Measurements from ENCODE around the gene SH2D1B.

Gene SH2D1B

DNA sequence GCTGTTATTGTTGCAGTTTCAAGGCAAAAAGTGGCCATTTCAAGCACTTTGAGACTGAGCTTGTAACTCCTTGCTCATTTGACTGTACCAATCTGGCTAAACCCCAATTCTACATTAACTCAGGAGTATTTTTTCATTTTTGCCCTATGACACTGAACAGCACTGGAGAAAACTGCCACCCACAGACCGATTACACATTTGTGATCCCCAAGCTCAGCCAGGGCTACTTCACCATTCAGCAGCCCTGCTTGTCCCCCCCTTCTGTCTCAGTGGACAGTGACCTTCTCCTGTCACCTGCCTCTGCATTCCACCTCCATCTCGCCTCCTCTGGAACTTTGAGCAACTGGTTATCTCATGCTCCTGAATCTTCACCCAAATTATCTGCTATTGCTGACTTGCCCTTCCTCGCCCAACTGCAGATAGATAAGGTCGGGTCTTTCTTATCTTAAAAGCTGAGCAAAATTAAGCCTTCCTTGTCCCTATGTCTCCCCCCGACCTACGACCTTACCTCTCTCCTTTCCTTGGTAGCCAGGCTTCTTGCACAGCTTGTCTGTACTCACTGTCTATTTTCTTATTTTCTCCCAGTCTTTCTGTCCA lies 60.6 kb downstream of the SH2D1B start:
- DNase-seq (ENCODE audit: low read depth): no peak
- no peak for TF ChIP-seq CTCF (conservative IDR thresholded peaks at IDR 0.05; ENCODE audit: low read length)
- no peak overlapping the region for H3K4me3 ChIP-seq (ENCODE audit: low read length)

DNA sequence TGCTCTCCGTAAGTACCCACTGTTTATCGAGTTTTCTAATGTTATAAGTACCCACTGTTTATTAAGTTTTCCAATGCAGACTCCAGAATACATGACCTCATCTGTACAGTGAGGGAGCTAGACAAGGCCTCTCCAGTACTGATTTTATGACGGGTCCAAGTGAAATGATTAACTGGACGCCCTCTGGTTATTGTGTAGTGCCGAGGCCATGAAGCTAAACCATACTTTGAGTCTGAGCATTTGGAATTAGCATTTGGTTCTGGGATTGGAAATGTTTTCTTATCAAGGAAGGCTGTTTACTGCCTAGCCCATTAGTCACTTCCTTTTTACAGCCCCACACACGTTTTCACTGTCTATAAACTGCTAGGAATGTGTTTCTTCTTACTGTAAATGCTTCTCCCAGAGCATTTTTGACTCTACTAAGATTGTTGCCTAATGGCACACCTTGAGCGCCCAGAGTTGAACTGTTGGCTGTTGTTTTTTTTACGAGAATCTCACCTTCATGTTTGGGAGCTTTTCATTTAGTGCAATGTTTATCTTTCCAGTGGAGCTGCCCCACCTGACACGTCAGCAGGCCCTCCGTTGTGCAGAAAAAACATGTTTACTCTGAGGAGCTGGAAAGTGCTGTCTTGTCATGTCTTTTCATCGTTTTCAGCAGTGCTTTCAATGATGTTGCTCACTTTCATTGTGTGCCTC lies 62.2 kb downstream of the SH2D1B start:
- DNase-seq (ENCODE audit: low read depth): peak; percentile 72
- no peak for TF ChIP-seq CTCF (conservative IDR thresholded peaks at IDR 0.05; ENCODE audit: low read length)
- no peak overlapping the region for H3K4me3 ChIP-seq (ENCODE audit: low read length)

GRCh38 chr1:162347281-162347680 lies 64.7 kb downstream of the SH2D1B start:
- no peak for TF ChIP-seq CTCF (conservative IDR thresholded peaks at IDR 0.05; ENCODE audit: low read length)
- no peak for DNase-seq (ENCODE audit: low read depth)

More at GRCh38 chr1:162347281-162347680, 64.7 kb downstream of the SH2D1B start:
- H3K4me3 ChIP-seq (ENCODE audit: low read length): no peak overlapping the region
